Measurements from ENCODE around the gene TNRC18.
"Not testable (repeated sequence)": the region's sequence is repeated elsewhere in the genome, so short reads cannot be mapped to it uniquely, and the experiment has no call there.

Gene TNRC18

GRCh38 chr7:5322621-5323410 is 100.8 kb downstream of the TNRC18 start:
- peaks cover 14% of the 10 kb centered on the region for H3K9me3 ChIP-seq (ENCODE audit: insufficient read depth, low read length, severe bottlenecking)
- H3K36me3 ChIP-seq (ENCODE audit: insufficient read depth, low read length), result peaks cover 64% of the 10 kb centered on the region
- TF ChIP-seq EZH2 (IDR thresholded peaks at IDR 0.05; ENCODE audit: borderline replicate concordance, low read depth, low read length, severe bottlenecking) (no peak), CTCF (IDR thresholded peaks at IDR 0.05; ENCODE audit: borderline replicate concordance, extremely low read depth, low read length, poor library complexity, severe bottlenecking) (no peak)

GRCh38 chr7:5320802-5321396 is 102.7 kb downstream of the TNRC18 start:
- no peak for TF ChIP-seq CTCF (IDR thresholded peaks at IDR 0.05; ENCODE audit: borderline replicate concordance, extremely low read depth, low read length, poor library complexity, severe bottlenecking)
- TF ChIP-seq EZH2 (IDR thresholded peaks at IDR 0.05; ENCODE audit: borderline replicate concordance, low read depth, low read length, severe bottlenecking), result no peak
- H3K9ac ChIP-seq (ENCODE audit: low read depth, low read length), result no peak overlapping the region
- H3K9me3 ChIP-seq (ENCODE audit: insufficient read depth, low read length, severe bottlenecking), result peaks cover 14% of the 10 kb centered on the region
- peaks cover 64% of the 10 kb centered on the region for H3K36me3 ChIP-seq (ENCODE audit: insufficient read depth, low read length)
- DNase-seq (no peak), ATAC-seq (ENCODE audit: insufficient read depth, low read depth) (0 out of 3 replicates have a peak, but pooled peaks have one; percentile 24)
- no peak overlapping the region for H3K4me2 ChIP-seq (ENCODE audit: insufficient read depth, low read length)
- H3K4me1 ChIP-seq (ENCODE audit: insufficient read depth, low read length), result no peaks in the 10 kb centered on the region
- H2AFZ ChIP-seq (ENCODE audit: low read depth, low read length), result no peak overlapping the region
- no peaks in the 10 kb centered on the region for H3K79me2 ChIP-seq (ENCODE audit: insufficient read depth, low read length)
- no peaks in the 10 kb centered on the region for H3K27me3 ChIP-seq (ENCODE audit: insufficient read depth, low read length, poor library complexity)
- H4K20me1 ChIP-seq (ENCODE audit: insufficient read depth, low read length), result no peaks in the 10 kb centered on the region; the same call in 1 of the 2 replicates
- H3K27ac ChIP-seq (ENCODE audit: low read length), result no peak overlapping the region
- no peak overlapping the region for H3K4me3 ChIP-seq (ENCODE audit: low read depth in 1 of 2, low read length in 2 of 2)

More at GRCh38 chr7:5322621-5323410, 100.8 kb downstream of the TNRC18 start:
- Histone ChIP-seq H3K4me3 (ENCODE audit: low read depth in 1 of 2, low read length in 2 of 2) (no peak overlapping the region), H3K79me2 (ENCODE audit: insufficient read depth, low read length) (no peaks in the 10 kb centered on the region), H4K20me1 (ENCODE audit: insufficient read depth, low read length) (peaks cover 2% of the 10 kb centered on the region; the same call in 1 of the 2 replicates), H3K27ac (ENCODE audit: low read length) (no peak overlapping the region), H3K4me1 (ENCODE audit: insufficient read depth, low read length) (peaks cover 11% of the 10 kb centered on the region), H2AFZ (ENCODE audit: low read depth, low read length) (no peak overlapping the region), H3K27me3 (ENCODE audit: insufficient read depth, low read length, poor library complexity) (no peaks in the 10 kb centered on the region), H3K4me2 (ENCODE audit: insufficient read depth, low read length) (no peak overlapping the region), H3K9ac (ENCODE audit: low read depth, low read length) (no peak overlapping the region)
- ATAC-seq (ENCODE audit: insufficient read depth, low read depth), result no peak
- DNase-seq, result no peak

- Histone ChIP-seq H3K36me3 (ENCODE audit: insufficient read depth, low read length) (peaks cover 67% of the 10 kb centered on the region), H3K4me1 (ENCODE audit: insufficient read depth, low read length) (no peaks in the 10 kb centered on the region), H3K9me3 (ENCODE audit: insufficient read depth, low read length, severe bottlenecking) (peaks cover 14% of the 10 kb centered on the region), H4K20me1 (ENCODE audit: insufficient read depth, low read length) (no peaks in the 10 kb centered on the region; the same call in 1 of the 2 replicates), H3K9ac (ENCODE audit: low read depth, low read length) (no peak overlapping the region), H3K79me2 (ENCODE audit: insufficient read depth, low read length) (no peaks in the 10 kb centered on the region), H3K4me3 (ENCODE audit: low read depth in 1 of 2, low read length in 2 of 2) (no peak overlapping the region), H3K27ac (ENCODE audit: low read length) (no peak overlapping the region), H3K27me3 (ENCODE audit: insufficient read depth, low read length, poor library complexity) (no peaks in the 10 kb centered on the region), H3K4me2 (ENCODE audit: insufficient read depth, low read length) (no peak overlapping the region), H2AFZ (ENCODE audit: low read depth, low read length) (no peak overlapping the region)
- ATAC-seq (ENCODE audit: insufficient read depth, low read depth), result no peak
- no peak for DNase-seq
- TF ChIP-seq CTCF (IDR thresholded peaks at IDR 0.05; ENCODE audit: borderline replicate concordance, extremely low read depth, low read length, poor library complexity, severe bottlenecking) (no peak), EZH2 (IDR thresholded peaks at IDR 0.05; ENCODE audit: borderline replicate concordance, low read depth, low read length, severe bottlenecking) (no peak)
These were observed 103.2 kb downstream of the TNRC18 start for GRCh38 chr7:5320391-5320790.

GRCh38 chr7:5318613-5319012 is 105.0 kb downstream of the TNRC18 start:
- H2AFZ ChIP-seq (ENCODE audit: low read depth, low read length); H3K27me3 ChIP-seq (ENCODE audit: insufficient read depth, low read length, poor library complexity); ATAC-seq (ENCODE audit: insufficient read depth, low read depth); H3K9ac ChIP-seq (ENCODE audit: low read depth, low read length); H4K20me1 ChIP-seq (ENCODE audit: insufficient read depth, low read length); H3K4me3 ChIP-seq (ENCODE audit: low read depth in 1 of 2, low read length in 2 of 2); H3K79me2 ChIP-seq (ENCODE audit: insufficient read depth, low read length); H3K4me2 ChIP-seq (ENCODE audit: insufficient read depth, low read length); DNase-seq; H3K27ac ChIP-seq (ENCODE audit: low read length); H3K4me1 ChIP-seq (ENCODE audit: insufficient read depth, low read length): not testable (repeated sequence)
- Histone ChIP-seq H3K9me3 (ENCODE audit: insufficient read depth, low read length, severe bottlenecking) (peaks cover 14% of the 10 kb centered on the region), H3K36me3 (ENCODE audit: insufficient read depth, low read length) (peaks cover 59% of the 10 kb centered on the region)

Data from DND-41 (cell line).